Urinary bladder (tissue), 2 donors: ENCODE data around the gene BDKRB2. TPM values are rescaled to one million over a fixed set of nuclear protein-coding genes. Genes with fewer than 3 reads are reported as not detected.

Source experiments
- polyA plus RNA-seq: library from polyadenylated mRNA; stranded (reverse); fragments of 200-250 nt; gene quantifications from one replicate; pipeline ENCODE4 v1.2.3, GENCODE V29; 2013
- small RNA-seq: library from RNA; depleted of rRNA; stranded (forward); fragments of <200 nt; gene quantifications from one replicate; pipeline ENCODE3, GENCODE V24; 2014
- total RNA-seq: library from RNA; depleted of rRNA; stranded (reverse); fragments of >200 nt; gene quantifications from one replicate; pipeline ENCODE4 v1.2.3, GENCODE V29; 2014
- donor health status: healthy.

The BDKRB2 gene
- total and polyA plus RNA-seq, 2 donors: 10.5 to 30.5 TPM

Small RNAs within 50 kb of the gene (small RNA-seq; reads per million reads assigned to genes)
- not detected for gene CKS1BP1

Other genes with a start within 250 kb of the BDKRB2 start
- gene C14orf132, start 165.5 kb upstream of the BDKRB2 start, total RNA-seq: 26.2 TPM
- 18.7 TPM for gene C14orf132, start 165.5 kb upstream of the BDKRB2 start, polyA plus RNA-seq
- gene BDKRB1, start 51.4 kb downstream of the BDKRB2 start, total RNA-seq: 3.0 TPM
- 2.9 TPM for gene BDKRB1, start 51.4 kb downstream of the BDKRB2 start, polyA plus RNA-seq
- gene ATG2B, start 158.5 kb downstream of the BDKRB2 start, total RNA-seq: 52.4 TPM
- gene ATG2B, start 158.5 kb downstream of the BDKRB2 start, polyA plus RNA-seq: 8.0 TPM
- 29.2 TPM for gene GSKIP, start 158.7 kb downstream of the BDKRB2 start, total RNA-seq
- 16.9 TPM for gene GSKIP, start 158.7 kb downstream of the BDKRB2 start, polyA plus RNA-seq
- 0.53 TPM for gene AK7, start 187.3 kb downstream of the BDKRB2 start, total RNA-seq
- 0.92 TPM for gene AK7, start 187.3 kb downstream of the BDKRB2 start, polyA plus RNA-seq